Measurements from ENCODE around the gene BDH2. TPM values are rescaled to one million over a fixed set of nuclear protein-coding genes. Genes with fewer than 3 reads are reported as not detected.

BDH2 gene
- total RNA-seq, 2 experiments from 2014 or later = 26.3 to 28.2 TPM

- Histone ChIP-seq H2AFZ (ENCODE audit: low read length) (no peak overlapping the region), H4K20me1 (ENCODE audit: insufficient read depth, low read length) (no peaks in the 10 kb centered on the region), H3K36me3 (ENCODE audit: insufficient read depth, low read length) (peaks cover 34% of the 10 kb centered on the region), H3K4me1 (ENCODE audit: insufficient read depth, low read length, poor library complexity, severe bottlenecking) (no peaks in the 10 kb centered on the region), H3K9me2 (ENCODE audit: insufficient read depth, low read length) (no peaks in the 10 kb centered on the region), H3K4me2 (ENCODE audit: low read length) (no peak overlapping the region), H3K4me3 (ENCODE audit: low read depth, low read length, poor library complexity, severe bottlenecking) (no peak overlapping the region), H3K9me3 (ENCODE audit: low read length) (no peaks in the 10 kb centered on the region), H3K27ac (ENCODE audit: low read depth, low read length, poor library complexity, severe bottlenecking) (no peak overlapping the region), H3K79me2 (ENCODE audit: insufficient read depth, low read depth, low read length) (no peaks in the 10 kb centered on the region)
- DNase-seq (ENCODE audit: low spot score) = no peak
- TF ChIP-seq CTCF (conservative IDR thresholded peaks at IDR 0.05; ENCODE audit: low read length) (no peak), EZH2phosphoT487 (IDR thresholded peaks at IDR 0.05; ENCODE audit: borderline replicate concordance, low read depth, low read length) (no peak)
- CTCF ChIA-PET (ENCODE audit: unreplicated experiment) = no interaction called here
- intact Hi-C loops (cut with micrococcal nuclease; ENCODE audit: unreplicated experiment) = no loop called here
- no TSS peak for BruUV-seq (replicated peaks)
- POLR2A ChIA-PET = interaction anchor here (0.6 to 1.3 kb wide), 9 partner anchors 8 to 422 kb away, joined by 3 to 7 read pairs (median 4); partner anchors contain the start of gene SLC9B2
Measured at GRCh38 chr4:103052145-103052544, 47.5 kb downstream of the BDH2 start.

GRCh38 chr4:103050736-103051436 is 48.7 kb downstream of the BDH2 start:
- H3K4me2 ChIP-seq (ENCODE audit: low read length) = no peak overlapping the region
- H3K79me2 ChIP-seq (ENCODE audit: insufficient read depth, low read depth, low read length) = no peaks in the 10 kb centered on the region
- no peak for DNase-seq (ENCODE audit: low spot score)
- peaks cover 42% of the 10 kb centered on the region for H3K36me3 ChIP-seq (ENCODE audit: insufficient read depth, low read length)
- intact Hi-C loops (cut with micrococcal nuclease; ENCODE audit: unreplicated experiment) = no loop called here
- POLR2A ChIA-PET = interaction anchor here (1.3 kb wide), 1 partner anchor 38 kb away, joined by 3 read pairs; no protein-coding TSS in a partner anchor
- no peak overlapping the region for H2AFZ ChIP-seq (ENCODE audit: low read length)
- H4K20me1 ChIP-seq (ENCODE audit: insufficient read depth, low read length) = no peaks in the 10 kb centered on the region
- H3K9me3 ChIP-seq (ENCODE audit: low read length) = no peaks in the 10 kb centered on the region
- H3K27ac ChIP-seq (ENCODE audit: low read depth, low read length, poor library complexity, severe bottlenecking) = no peak overlapping the region
- BruUV-seq (replicated peaks) = no TSS peak
- TF ChIP-seq EZH2phosphoT487 (IDR thresholded peaks at IDR 0.05; ENCODE audit: borderline replicate concordance, low read depth, low read length) = no peak
- no peak for TF ChIP-seq CTCF (conservative IDR thresholded peaks at IDR 0.05; ENCODE audit: low read length)
- H3K4me1 ChIP-seq (ENCODE audit: insufficient read depth, low read length, poor library complexity, severe bottlenecking) = no peaks in the 10 kb centered on the region
- no peaks in the 10 kb centered on the region for H3K9me2 ChIP-seq (ENCODE audit: insufficient read depth, low read length)
- no peak overlapping the region for H3K4me3 ChIP-seq (ENCODE audit: low read depth, low read length, poor library complexity, severe bottlenecking)
- CTCF ChIA-PET (ENCODE audit: unreplicated experiment) = interaction anchor here (0.6 kb wide), 1 partner anchor 23 kb away, joined by 3 read pairs; no protein-coding TSS in a partner anchor
